NCI-H345 treated with DMSO at 0.1 percent for 48 hours (cell line): ENCODE measurements around the gene CHKA.
"Not testable (repeated sequence)": the region's sequence is repeated elsewhere in the genome, so short reads cannot be mapped to it uniquely, and the experiment has no call there.

Experiments
- DNase-seq: peaks from one replicate; lab custom pipeline; 2025; ENCODE audit not compliant: unreplicated experiment; lab: John Stamatoyannopoulos, UW

CHKA gene

GRCh38 chr11:68116974-68117373 lies 4.2 kb downstream of the CHKA start:
- no peak for DNase-seq

GRCh38 chr11:68116126-68116525 lies 5.1 kb downstream of the CHKA start:
- no peak for DNase-seq

GRCh38 chr11:68115285-68115684 lies 5.9 kb downstream of the CHKA start:
- no peak for DNase-seq

GRCh38 chr11:68113986-68114385 lies 7.2 kb downstream of the CHKA start:
- DNase-seq, result no peak

GRCh38 chr11:68107689-68108088 lies 13.5 kb downstream of the CHKA start:
- DNase-seq, result no peak

- DNase-seq, result no peak
Measured at GRCh38 chr11:68106165-68106940, 14.8 kb downstream of the CHKA start.

GRCh38 chr11:68099474-68100405 lies 21.4 kb downstream of the CHKA start:
- peak; percentile 25 for DNase-seq

GRCh38 chr11:68099057-68099456 lies 22.1 kb downstream of the CHKA start:
- no peak for DNase-seq

GRCh38 chr11:68096962-68097361 lies 24.2 kb downstream of the CHKA start:
- no peak for DNase-seq

GRCh38 chr11:68093565-68093964 lies 27.6 kb downstream of the CHKA start:
- no peak for DNase-seq

- DNase-seq, result not testable (repeated sequence)
Measured at GRCh38 chr11:68092946-68093345, 28.2 kb downstream of the CHKA start.

GRCh38 chr11:68092411-68092810 lies 28.8 kb downstream of the CHKA start:
- no peak for DNase-seq

GRCh38 chr11:68090706-68091105 lies 30.5 kb downstream of the CHKA start:
- DNase-seq, result no peak

- no peak for DNase-seq
Measured at GRCh38 chr11:68090287-68090686, 30.9 kb downstream of the CHKA start.

GRCh38 chr11:68089679-68090078 lies 31.5 kb downstream of the CHKA start:
- no peak for DNase-seq

- no peak for DNase-seq
Measured at GRCh38 chr11:68083517-68083916, 37.7 kb downstream of the CHKA start.

- no peak for DNase-seq
Measured at GRCh38 chr11:68082481-68082880, 38.7 kb downstream of the CHKA start.

GRCh38 chr11:68081691-68082090 lies 39.5 kb downstream of the CHKA start:
- DNase-seq, result no peak

- no peak for DNase-seq
Measured at GRCh38 chr11:68080860-68081259, 40.3 kb downstream of the CHKA start.

- no peak for DNase-seq
Measured at GRCh38 chr11:68077617-68078582, 43.3 kb downstream of the CHKA start.
